Dendritic cell treated with granulocyte-macrophage colony-stimulating factor and Interleukin-4, amounts not matched to agents 40 ng/mL and 50 ng/mL, for 4 days (primary cell): ENCODE measurements around the gene PRDM5.

Experiments
- H3K27ac Mint-ChIP-seq: one replicate; pipeline ENCODE4 v1.8.0; 2022; ENCODE audit warnings: mild to moderate bottlenecking, mixed read lengths
- H3K27me3 Mint-ChIP-seq: one replicate; pipeline ENCODE4 v1.8.0; 2022; ENCODE audit warnings: mild to moderate bottlenecking, mixed read lengths
- H3K36me3 Mint-ChIP-seq: one replicate; pipeline ENCODE4 v1.8.0; 2022; ENCODE audit warnings: low read depth, mixed read lengths
- H3K4me1 Mint-ChIP-seq: one replicate; pipeline ENCODE4 v1.8.0; 2022; ENCODE audit warnings: low read depth, mixed read lengths
- H3K4me3 Mint-ChIP-seq: one replicate; pipeline ENCODE4 v1.8.0; 2022; ENCODE audit warnings: mild to moderate bottlenecking, moderate library complexity, mixed read lengths
- H3K9me3 Mint-ChIP-seq: one replicate; pipeline ENCODE4 v1.8.0; 2022; ENCODE audit warnings: mixed read lengths
- intact Hi-C: fragments of 100-400 bp; cut with micrococcal nuclease; formaldehyde crosslinking; loops from one replicate; pipeline ENCODE4 v1.15.0; 2022

PRDM5 gene

DNA sequence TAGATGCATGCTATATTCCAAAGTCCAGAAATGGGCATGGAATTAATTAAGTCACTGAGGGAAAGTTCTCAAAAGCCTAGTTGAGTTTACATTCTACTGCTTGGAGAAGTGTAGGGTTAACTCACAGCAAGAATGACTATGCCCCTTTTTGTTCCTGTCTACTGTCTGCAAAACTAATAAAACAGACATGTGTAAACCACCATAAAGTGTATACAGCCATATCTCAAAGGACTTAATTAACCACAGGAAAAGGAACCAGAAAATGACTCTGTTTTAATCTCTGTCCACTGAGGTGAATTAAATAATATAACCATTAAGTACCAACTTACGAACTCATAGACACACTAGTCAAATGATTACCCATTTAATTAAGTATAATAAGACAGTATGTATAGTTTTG is 84.9 kb downstream of the PRDM5 start:
- Mint-ChIP-seq H3K27ac (no peak overlapping the region), H3K4me1 (no peaks in the 10 kb centered on the region), H3K27me3 (no peaks in the 10 kb centered on the region), H3K9me3 (no peaks in the 10 kb centered on the region), H3K4me3 (no peak overlapping the region), H3K36me3 (no peaks in the 10 kb centered on the region)
- intact Hi-C loops, result no loop called here

DNA sequence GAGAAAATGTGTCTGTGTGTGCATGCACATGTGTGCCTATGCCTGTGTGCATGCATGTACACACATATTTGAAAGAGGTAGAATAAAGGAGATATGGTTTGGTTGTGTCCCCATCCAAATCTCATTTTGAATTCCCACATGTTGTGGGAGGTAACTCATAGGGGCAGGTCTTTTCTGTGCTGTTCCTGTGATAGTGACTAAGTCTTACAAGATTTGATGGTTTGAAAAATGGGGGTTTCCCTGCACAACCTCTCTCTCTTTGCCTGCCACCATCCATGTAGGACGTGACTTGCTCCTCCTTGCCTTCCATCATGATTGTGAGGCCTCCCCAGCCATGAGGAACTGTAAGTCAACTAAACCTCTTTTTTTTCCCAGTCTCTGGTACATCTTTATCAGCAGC is 87.2 kb downstream of the PRDM5 start:
- H3K4me3 Mint-ChIP-seq, result no peak overlapping the region
- no peaks in the 10 kb centered on the region for H3K4me1 Mint-ChIP-seq
- no peaks in the 10 kb centered on the region for H3K36me3 Mint-ChIP-seq
- intact Hi-C loops, result no loop called here
- no peak overlapping the region for H3K27ac Mint-ChIP-seq
- no peaks in the 10 kb centered on the region for H3K27me3 Mint-ChIP-seq
- H3K9me3 Mint-ChIP-seq, result no peaks in the 10 kb centered on the region

DNA sequence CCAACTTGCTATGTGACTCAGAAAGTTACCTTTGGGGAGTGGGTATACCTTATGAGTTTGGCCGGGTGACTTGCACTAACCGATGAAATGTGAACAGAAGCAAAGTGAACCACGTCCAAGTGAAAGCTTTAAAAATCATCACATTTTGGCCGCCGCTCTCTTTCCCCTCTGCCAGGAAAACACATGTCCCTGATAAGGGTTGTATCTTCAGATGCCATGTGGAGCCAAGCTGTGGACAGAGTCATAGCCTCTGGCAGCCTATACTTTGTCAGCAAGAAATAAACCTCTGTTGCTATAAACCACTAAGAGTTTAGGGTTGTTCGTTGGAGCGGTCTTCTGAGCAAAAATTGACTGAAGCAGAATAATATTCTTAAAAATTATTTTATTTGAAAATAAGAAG is 92.3 kb downstream of the PRDM5 start:
- no peaks in the 10 kb centered on the region for H3K36me3 Mint-ChIP-seq

DNA sequence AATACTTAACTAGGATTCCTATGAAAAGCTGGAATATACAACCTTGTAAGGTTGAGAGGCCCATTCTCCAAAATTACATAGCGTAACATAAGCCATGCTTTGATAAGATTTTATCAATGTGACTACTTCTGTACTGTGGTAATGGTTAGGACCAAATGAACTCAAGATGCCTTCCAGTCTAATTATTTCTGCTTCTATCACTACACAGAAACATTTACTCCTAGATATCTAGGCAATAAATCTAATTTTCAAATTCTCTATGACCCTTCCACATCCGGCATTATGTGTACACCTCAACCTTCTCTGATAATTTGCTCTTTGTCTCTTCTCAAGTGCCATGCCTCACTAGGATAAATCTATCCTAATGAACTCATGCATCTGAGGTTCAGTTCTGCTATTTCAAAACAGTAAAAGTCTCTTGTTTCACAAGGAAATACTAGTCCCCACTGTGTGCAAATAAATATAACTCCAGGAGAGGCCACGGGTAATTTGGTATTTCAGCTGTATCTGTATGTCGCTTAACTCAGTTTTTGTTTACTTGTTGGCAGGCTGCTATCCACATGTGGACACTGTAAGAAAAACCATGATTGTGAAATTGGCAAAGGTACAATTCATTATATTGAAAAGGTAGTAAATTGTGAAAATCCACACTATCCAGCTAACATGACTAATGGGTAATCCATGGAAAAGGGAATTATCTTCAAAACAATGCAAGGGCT is 93.3 kb downstream of the PRDM5 start:
- no peak overlapping the region for H3K27ac Mint-ChIP-seq
- H3K27me3 Mint-ChIP-seq, result no peaks in the 10 kb centered on the region
- no peaks in the 10 kb centered on the region for H3K4me1 Mint-ChIP-seq
- no peaks in the 10 kb centered on the region for H3K9me3 Mint-ChIP-seq
- no peaks in the 10 kb centered on the region for H3K36me3 Mint-ChIP-seq
- no peak overlapping the region for H3K4me3 Mint-ChIP-seq
- intact Hi-C loops, result no loop called here

More for the DNA sequence above, 92.3 kb downstream of the PRDM5 start:
- no peaks in the 10 kb centered on the region for H3K9me3 Mint-ChIP-seq
- H3K4me1 Mint-ChIP-seq, result no peaks in the 10 kb centered on the region
- no peaks in the 10 kb centered on the region for H3K27me3 Mint-ChIP-seq
- H3K27ac Mint-ChIP-seq, result no peak overlapping the region
- intact Hi-C loops, result no loop called here
- H3K4me3 Mint-ChIP-seq, result no peak overlapping the region

DNA sequence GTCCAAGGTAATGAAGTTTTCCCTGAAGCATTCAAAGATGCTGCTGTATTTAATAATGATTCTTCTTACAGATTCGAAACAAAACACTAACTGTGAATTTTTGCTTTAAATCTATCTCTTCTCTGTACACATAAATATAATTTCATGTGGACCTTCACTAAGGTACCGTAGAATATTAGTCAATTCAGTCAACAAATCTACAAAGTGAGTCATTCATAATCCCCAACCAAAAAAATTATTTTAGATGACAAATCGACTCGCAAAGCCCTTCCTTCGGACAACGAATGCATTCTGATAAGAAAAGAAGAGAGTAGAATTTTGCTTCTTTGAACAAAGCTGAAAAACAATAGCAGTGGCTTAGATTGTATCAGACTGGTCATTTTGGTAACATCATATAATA is 95.7 kb downstream of the PRDM5 start:
- Mint-ChIP-seq H3K4me3 (no peak overlapping the region), H3K9me3 (no peaks in the 10 kb centered on the region), H3K27me3 (no peaks in the 10 kb centered on the region), H3K27ac (no peak overlapping the region), H3K4me1 (no peaks in the 10 kb centered on the region), H3K36me3 (no peaks in the 10 kb centered on the region)
- intact Hi-C loops, result no loop called here

DNA sequence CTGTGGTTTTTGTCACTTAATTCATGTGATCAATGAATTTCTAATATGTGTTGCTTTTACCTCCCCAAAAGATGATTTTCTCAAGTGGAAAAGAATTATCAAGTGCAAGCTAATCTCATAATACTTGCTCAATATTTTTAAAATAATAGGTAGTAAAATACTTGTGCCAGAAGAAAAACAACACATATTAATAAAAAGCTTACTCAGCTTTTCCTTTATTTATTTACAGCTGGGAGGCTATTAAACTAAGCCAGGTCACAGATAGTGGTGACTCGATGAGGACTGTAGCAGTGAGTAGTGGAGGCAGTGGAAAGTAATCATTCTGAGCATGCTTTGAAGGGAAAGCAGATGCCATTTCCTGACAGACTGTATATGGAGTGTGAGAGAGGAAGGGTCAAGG is 96.1 kb downstream of the PRDM5 start:
- Mint-ChIP-seq H3K4me1 (no peaks in the 10 kb centered on the region), H3K27me3 (no peaks in the 10 kb centered on the region), H3K9me3 (peaks cover under 1% of the 10 kb centered on the region), H3K27ac (no peak overlapping the region), H3K4me3 (no peak overlapping the region), H3K36me3 (no peaks in the 10 kb centered on the region)
- intact Hi-C loops, result no loop called here

DNA sequence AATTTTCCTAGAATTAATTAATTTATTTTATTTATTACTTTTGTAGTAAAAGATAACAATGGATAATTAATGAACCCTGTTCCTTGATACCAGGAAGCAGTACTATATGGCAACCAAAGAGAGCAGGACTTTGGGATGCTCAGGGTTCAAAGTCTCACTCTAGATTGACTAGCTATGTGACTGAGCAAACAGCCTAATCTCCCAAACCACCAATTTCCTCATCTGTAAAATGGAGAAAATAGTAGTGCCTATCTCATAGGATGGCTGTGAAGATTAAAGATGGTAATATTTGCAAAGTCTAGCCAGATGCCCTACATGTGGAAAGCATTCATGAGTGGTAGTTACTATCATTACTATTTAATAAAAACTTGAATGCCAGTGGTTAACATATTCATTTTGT is 97.6 kb downstream of the PRDM5 start:
- intact Hi-C loops, result no loop called here
- Mint-ChIP-seq H3K27me3 (no peaks in the 10 kb centered on the region), H3K4me3 (no peak overlapping the region), H3K27ac (no peak overlapping the region), H3K9me3 (peaks cover 10% of the 10 kb centered on the region), H3K36me3 (no peaks in the 10 kb centered on the region), H3K4me1 (no peaks in the 10 kb centered on the region)

DNA sequence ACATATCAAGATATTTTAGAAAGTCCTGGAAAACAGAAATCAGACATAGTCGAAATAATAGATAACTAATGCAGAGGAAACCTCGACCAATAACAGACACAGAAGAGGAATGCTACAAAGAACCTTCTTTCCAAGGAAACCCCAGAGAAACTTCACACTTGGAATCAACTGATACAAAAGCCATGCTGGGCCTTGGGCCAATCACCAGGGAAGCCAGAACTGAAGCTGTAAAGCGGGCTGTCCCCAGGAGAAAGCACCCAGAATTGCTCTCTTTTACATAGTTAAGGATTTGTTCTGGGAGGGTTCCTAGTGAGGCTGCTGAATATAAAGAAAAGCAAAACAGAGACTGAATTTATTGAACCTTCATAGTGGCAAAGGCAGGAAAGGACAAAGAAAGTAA is 100.5 kb downstream of the PRDM5 start:
- no peaks in the 10 kb centered on the region for H3K27me3 Mint-ChIP-seq
- no peak overlapping the region for H3K27ac Mint-ChIP-seq
- no peaks in the 10 kb centered on the region for H3K36me3 Mint-ChIP-seq
- H3K9me3 Mint-ChIP-seq, result peaks cover 10% of the 10 kb centered on the region
- H3K4me3 Mint-ChIP-seq, result no peak overlapping the region
- intact Hi-C loops, result no loop called here
- H3K4me1 Mint-ChIP-seq, result no peaks in the 10 kb centered on the region

DNA sequence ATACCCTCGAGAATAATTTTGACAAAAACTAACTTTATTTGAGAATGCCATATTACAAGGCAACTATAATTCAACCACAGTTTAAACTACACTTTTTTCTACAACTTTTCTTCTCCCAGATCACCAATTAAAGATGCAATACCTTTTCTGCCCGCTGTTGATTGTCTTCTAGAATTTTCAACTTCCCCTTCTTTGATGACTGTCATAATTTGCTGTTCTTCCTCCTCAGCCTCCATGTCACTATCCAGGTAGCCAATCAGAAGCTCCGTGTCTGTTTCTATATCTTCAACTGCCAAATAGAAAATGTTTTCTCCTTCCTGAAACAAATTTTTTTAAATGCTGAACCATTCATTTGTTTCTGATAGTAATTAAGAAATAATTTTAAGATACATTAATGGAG is 101.5 kb downstream of the PRDM5 start:
- H3K4me1 Mint-ChIP-seq, result peaks cover 8% of the 10 kb centered on the region
- H3K4me3 Mint-ChIP-seq, result no peak overlapping the region
- H3K36me3 Mint-ChIP-seq, result no peaks in the 10 kb centered on the region
- H3K9me3 Mint-ChIP-seq, result peaks cover 10% of the 10 kb centered on the region
- intact Hi-C loops, result no loop called here
- no peaks in the 10 kb centered on the region for H3K27me3 Mint-ChIP-seq
- no peak overlapping the region for H3K27ac Mint-ChIP-seq

DNA sequence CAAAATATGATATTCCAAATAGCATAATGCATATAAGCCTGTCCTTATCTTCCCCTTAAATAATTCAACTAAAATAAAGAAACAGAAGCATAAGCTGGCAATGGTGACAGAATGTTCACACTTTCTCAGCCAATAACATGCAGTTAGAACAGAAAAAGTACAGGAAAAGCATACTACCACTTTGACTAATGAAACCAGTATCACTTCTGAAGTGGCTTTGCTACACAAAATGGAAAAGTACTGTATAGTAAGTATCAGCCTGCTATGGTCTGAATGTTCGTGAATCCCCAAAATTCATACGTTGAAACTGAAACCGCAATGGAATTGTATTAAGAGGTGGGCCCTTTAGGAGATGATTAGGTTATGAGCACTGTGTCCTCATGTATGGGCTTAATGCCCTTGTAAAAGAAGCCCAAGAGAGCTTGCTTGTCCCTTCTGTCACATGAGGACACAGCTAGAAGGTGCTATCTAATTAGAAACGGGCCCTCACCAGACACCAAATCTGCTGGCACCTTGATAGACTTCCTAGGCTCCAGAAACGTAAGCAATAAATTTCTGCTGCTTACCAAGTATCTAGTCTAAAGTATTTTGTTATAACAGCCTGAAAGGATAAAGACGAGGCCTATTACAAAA is 102.6 kb downstream of the PRDM5 start:
- H3K4me1 Mint-ChIP-seq, result peaks cover 8% of the 10 kb centered on the region
- no peak overlapping the region for H3K4me3 Mint-ChIP-seq
- H3K36me3 Mint-ChIP-seq, result no peaks in the 10 kb centered on the region
- peaks cover 10% of the 10 kb centered on the region for H3K9me3 Mint-ChIP-seq
- intact Hi-C loops, result no loop called here
- H3K27ac Mint-ChIP-seq, result no peak overlapping the region
- H3K27me3 Mint-ChIP-seq, result no peaks in the 10 kb centered on the region

DNA sequence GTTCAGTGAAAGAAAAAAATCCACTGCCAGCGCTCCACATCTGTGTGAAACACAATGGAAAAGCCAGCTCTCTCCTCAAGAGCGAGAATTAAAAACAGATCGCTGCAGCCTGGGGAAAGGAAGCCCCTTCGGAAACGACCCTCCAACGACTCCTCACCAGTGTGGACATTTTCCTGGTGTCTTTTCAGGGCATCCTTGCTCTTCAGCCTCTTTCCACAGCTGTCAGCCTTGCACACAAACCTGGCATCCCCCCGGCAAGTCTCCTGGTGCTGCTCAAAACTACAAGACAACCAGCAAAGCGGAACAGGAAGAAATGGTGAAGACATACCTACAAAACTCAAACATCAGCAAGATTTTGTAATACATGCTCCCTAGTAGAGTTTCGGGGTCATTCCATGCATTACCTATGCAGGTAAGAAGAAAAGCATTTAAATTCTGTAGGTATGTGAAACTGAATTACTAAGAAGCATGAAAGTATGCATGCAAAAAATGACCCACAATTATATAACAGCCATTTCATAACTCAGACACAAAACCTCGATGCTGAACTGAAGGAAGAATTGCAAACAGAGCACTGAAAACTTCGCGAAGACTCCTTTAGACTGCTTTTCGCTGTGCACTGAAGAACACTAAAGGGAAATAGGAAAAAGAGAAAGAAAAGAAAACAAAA is 106.1 kb downstream of the PRDM5 start:
- intact Hi-C loops, result no loop called here
- Mint-ChIP-seq H3K27ac (no peak overlapping the region), H3K4me3 (peak overlapping the region; percentile 57), H3K4me1 (peaks cover 8% of the 10 kb centered on the region), H3K36me3 (no peaks in the 10 kb centered on the region), H3K9me3 (peaks cover 9% of the 10 kb centered on the region), H3K27me3 (no peaks in the 10 kb centered on the region)

DNA sequence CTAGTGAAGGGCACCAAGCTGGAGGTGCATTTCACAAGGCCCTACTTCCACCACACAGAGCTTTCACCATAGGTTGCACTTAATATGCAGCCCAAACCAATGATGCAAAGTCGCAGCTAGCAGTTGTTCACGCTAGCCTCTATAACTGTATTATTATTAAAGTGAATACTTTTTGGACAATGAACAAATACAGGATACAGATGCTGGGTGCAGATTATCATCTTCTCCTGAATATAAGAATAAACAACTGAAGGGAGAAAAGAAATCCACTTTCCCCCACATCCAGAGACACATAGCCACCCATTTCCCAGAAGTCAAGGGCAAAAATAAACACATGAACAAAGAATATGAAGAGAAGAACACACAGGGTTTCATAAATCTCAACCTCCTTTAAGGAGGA is 107.2 kb downstream of the PRDM5 start:
- Mint-ChIP-seq H3K27ac (no peak overlapping the region), H3K9me3 (no peaks in the 10 kb centered on the region), H3K4me3 (no peak overlapping the region), H3K36me3 (no peaks in the 10 kb centered on the region), H3K27me3 (no peaks in the 10 kb centered on the region), H3K4me1 (peaks cover 8% of the 10 kb centered on the region)
- intact Hi-C loops, result no loop called here

DNA sequence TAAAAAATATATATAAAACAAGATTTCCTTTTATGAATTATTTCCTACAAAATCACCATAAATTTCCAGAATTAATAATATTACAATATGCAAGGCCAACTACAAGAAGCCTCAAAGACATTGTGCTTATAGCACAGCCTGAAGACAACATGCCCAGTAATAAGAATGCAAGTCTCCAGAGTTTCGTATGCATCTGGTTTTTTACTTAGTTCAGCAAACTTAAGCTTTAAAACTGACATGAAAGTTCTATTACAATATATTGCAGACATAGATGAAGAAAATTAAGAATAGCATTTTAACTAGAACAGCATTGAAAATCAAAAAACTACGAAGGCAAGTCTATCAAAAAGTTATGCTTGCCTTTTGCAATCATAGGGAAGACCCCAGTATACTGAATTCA is 107.6 kb downstream of the PRDM5 start:
- Mint-ChIP-seq H3K9me3 (no peaks in the 10 kb centered on the region), H3K4me3 (no peak overlapping the region), H3K4me1 (peaks cover 8% of the 10 kb centered on the region), H3K27ac (no peak overlapping the region), H3K27me3 (no peaks in the 10 kb centered on the region), H3K36me3 (no peaks in the 10 kb centered on the region)
- intact Hi-C loops, result no loop called here

DNA sequence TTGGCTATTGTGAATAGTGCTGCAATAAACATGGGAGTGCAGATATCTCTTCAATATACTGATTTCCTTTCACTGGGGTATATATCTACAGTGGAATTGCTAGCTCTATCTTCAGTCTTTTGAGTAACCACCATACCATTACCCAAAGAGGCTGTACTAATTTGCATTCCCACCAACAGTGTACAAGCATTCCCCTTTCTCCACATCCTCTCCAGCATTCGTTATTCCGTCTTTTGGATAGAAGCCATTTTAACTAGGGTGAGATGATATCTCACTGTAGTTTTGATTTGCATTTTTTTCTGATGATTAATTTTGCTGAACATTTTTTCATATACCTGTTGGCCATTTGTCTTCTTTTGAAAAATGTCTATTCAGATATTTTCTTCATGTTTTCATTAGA is 110.3 kb downstream of the PRDM5 start:
- intact Hi-C loops, result no loop called here
- Mint-ChIP-seq H3K27me3 (no peaks in the 10 kb centered on the region), H3K4me3 (no peak overlapping the region), H3K9me3 (peaks cover 16% of the 10 kb centered on the region), H3K27ac (no peak overlapping the region), H3K4me1 (peaks cover 8% of the 10 kb centered on the region), H3K36me3 (no peaks in the 10 kb centered on the region)
